Mesothelial cell of epicardium (in vitro differentiated cells): ENCODE results near the gene DACH1. TPM values are rescaled to one million over a fixed set of nuclear protein-coding genes. Genes with fewer than 3 reads are reported as not detected.

Experiments used
- DNase-seq, 2 experiments: peaks; one replicate each; pipeline ENCODE4 v3.0.0; 2021; ENCODE audit warnings: low spot score in 2 of 2; ENCODE audit not compliant: unreplicated experiment in 2 of 2
- H3K27ac Mint-ChIP-seq: 2 replicates; pipeline ENCODE4 v1.8.0; 2021; ENCODE audit warnings: mixed read lengths
- H3K27me3 Mint-ChIP-seq: 2 replicates; pipeline ENCODE4 v1.8.0; 2021; ENCODE audit warnings: low read depth, mixed read lengths
- H3K36me3 Mint-ChIP-seq: 2 replicates; pipeline ENCODE4 v1.8.0; 2021; ENCODE audit warnings: mixed read lengths
- H3K4me1 Mint-ChIP-seq: 2 replicates; pipeline ENCODE4 v1.8.0; 2021; ENCODE audit warnings: mixed read lengths
- H3K4me3 Mint-ChIP-seq: 2 replicates; pipeline ENCODE4 v1.8.0; 2021; ENCODE audit warnings: mild to moderate bottlenecking, moderate library complexity, mixed read lengths
- H3K9me3 Mint-ChIP-seq: 2 replicates; pipeline ENCODE4 v1.8.0; 2021; ENCODE audit warnings: mixed read lengths
- total RNA-seq: library from RNA; stranded (reverse); gene quantifications from 3 replicates; pipeline ENCODE4 v1.2.1, GENCODE V29; 2021
- TF ChIP-seq, protein P1 (sequence below): fragments of 200-600 bp; sonication (generic); IDR thresholded peaks from one replicate; pipeline ENCODE4 v1.5.0; 2021; ENCODE audit warnings: antibody characterized with exemption; ENCODE audit not compliant: unreplicated experiment

DACH1 gene
- total RNA-seq, 1 donor from 2014 or later: 69.0 TPM

DNA sequence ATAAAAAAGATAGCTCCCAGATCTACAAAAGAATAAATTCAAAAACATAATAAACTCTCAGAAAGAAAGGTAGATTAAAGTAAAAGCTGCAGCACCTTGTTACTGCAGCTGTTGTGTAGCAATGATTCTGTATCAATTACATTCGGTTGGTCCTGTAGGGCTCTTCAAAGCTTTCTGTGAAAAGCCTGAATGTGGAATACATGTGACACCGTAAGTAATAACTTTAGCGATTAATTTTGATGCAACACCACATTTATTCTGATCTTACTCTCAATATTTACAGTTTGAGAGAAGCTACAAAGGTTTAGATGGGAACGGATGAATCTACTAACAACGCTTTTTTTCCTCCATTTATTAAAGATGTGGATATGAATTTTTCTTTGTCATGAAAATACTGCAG, 279.2 kb downstream of the DACH1 start:
- Mint-ChIP-seq H3K27me3 (no peaks in the 10 kb centered on the region), H3K27ac (peak overlapping the region; percentile 72), H3K4me3 (no peak overlapping the region), H3K9me3 (no peaks in the 10 kb centered on the region), H3K4me1 (peaks cover 26% of the 10 kb centered on the region), H3K36me3 (no peaks in the 10 kb centered on the region)
- TF ChIP-seq, protein P1, sequence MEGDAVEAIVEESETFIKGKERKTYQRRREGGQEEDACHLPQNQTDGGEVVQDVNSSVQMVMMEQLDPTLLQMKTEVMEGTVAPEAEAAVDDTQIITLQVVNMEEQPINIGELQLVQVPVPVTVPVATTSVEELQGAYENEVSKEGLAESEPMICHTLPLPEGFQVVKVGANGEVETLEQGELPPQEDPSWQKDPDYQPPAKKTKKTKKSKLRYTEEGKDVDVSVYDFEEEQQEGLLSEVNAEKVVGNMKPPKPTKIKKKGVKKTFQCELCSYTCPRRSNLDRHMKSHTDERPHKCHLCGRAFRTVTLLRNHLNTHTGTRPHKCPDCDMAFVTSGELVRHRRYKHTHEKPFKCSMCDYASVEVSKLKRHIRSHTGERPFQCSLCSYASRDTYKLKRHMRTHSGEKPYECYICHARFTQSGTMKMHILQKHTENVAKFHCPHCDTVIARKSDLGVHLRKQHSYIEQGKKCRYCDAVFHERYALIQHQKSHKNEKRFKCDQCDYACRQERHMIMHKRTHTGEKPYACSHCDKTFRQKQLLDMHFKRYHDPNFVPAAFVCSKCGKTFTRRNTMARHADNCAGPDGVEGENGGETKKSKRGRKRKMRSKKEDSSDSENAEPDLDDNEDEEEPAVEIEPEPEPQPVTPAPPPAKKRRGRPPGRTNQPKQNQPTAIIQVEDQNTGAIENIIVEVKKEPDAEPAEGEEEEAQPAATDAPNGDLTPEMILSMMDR: no peak
- DNase-seq: no peak

DNA sequence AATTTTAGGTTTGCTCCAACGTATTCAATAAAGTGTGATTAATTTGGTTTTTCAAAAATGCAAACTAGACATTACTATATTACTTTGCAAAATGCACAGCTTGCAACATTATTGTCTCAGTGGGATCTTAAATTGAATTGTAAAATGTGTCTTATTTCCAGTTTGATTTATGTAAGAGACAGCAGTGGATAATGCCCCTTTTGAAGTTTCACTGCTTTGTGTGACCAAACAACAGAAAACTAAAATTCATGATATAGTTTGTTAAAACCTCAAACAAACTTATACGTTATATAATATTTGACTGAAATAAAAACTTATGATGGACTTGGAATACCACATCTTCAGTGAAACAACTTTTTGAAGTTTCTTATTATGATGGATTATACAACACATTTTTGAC, 279.8 kb downstream of the DACH1 start:
- Mint-ChIP-seq H3K4me3 (no peak overlapping the region), H3K9me3 (no peaks in the 10 kb centered on the region), H3K27ac (no peak overlapping the region), H3K36me3 (no peaks in the 10 kb centered on the region), H3K4me1 (peaks cover 26% of the 10 kb centered on the region), H3K27me3 (no peaks in the 10 kb centered on the region)
- no peak for DNase-seq
- TF ChIP-seq, protein P1: no peak

DNA sequence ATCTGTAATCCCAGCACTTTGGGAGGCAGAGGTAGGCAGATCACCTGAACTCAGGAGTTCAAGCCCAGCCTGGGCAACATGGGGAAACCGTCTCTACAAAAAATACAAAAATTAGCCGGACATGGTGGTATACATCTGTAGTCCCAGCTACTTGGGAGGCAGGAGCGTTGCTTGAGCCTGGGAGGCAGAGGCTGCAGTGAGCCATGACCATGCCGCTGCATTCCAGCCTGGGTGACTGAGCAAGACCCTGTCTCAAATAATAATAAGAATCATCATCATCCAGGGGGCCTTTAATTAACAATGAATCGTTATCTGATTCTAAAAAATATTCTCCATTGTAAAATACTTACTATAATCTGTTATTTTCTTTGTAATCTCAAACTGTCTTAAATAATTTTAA, 283.4 kb downstream of the DACH1 start:
- H3K4me3 Mint-ChIP-seq: no peak overlapping the region
- no peaks in the 10 kb centered on the region for H3K9me3 Mint-ChIP-seq
- H3K27me3 Mint-ChIP-seq: no peaks in the 10 kb centered on the region
- H3K4me1 Mint-ChIP-seq: peaks cover 30% of the 10 kb centered on the region
- no peak overlapping the region for H3K27ac Mint-ChIP-seq
- TF ChIP-seq, protein P1: no peak
- H3K36me3 Mint-ChIP-seq: no peaks in the 10 kb centered on the region
- DNase-seq: no peak

DNA sequence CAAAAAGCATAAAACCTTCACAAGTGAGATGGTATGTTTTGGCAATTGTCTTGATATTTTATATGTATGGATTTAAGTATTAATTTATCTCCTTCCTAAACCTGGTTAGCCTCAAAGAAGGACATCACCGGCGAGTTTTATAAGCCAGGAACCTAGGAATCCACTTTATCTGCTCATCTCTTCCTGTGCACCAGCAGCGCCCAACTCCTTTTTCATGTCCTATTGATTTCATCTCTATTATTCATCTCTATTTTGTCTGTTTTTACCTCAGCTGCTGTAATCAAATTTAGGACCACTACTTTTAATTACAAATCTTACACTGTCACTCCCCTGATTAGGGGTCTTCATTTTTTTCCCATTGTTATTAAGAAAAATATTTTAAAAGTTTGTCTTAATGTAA, 286.4 kb downstream of the DACH1 start:
- no peak overlapping the region for H3K4me3 Mint-ChIP-seq
- TF ChIP-seq, protein P1: no peak
- no peak for DNase-seq
- H3K36me3 Mint-ChIP-seq: peaks cover 3% of the 10 kb centered on the region
- peaks cover 19% of the 10 kb centered on the region for H3K4me1 Mint-ChIP-seq
- H3K9me3 Mint-ChIP-seq: no peaks in the 10 kb centered on the region
- H3K27ac Mint-ChIP-seq: no peak overlapping the region
- H3K27me3 Mint-ChIP-seq: no peaks in the 10 kb centered on the region

DNA sequence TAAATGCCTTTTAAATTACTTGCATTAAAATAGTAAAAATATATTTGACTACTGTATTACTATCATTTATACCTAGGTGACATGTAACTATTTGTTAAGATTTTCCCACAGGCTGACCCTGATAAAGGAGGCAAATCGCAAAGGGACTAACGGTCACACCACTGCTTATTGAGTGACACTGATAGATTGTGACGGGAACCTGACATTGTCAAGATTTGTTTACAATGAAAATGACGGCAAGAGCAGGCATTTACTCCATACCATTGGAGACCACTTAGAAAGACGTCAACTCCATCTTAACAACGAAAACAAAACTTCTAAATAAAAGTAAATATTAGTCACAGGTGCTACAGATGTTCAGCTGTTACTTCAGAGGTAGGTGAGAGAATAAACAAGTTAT, 289.0 kb downstream of the DACH1 start:
- peaks cover 17% of the 10 kb centered on the region for H3K4me1 Mint-ChIP-seq
- no peak for DNase-seq
- TF ChIP-seq, protein P1: no peak
- no peaks in the 10 kb centered on the region for H3K27me3 Mint-ChIP-seq
- H3K36me3 Mint-ChIP-seq: peaks cover 3% of the 10 kb centered on the region
- H3K9me3 Mint-ChIP-seq: no peaks in the 10 kb centered on the region
- H3K27ac Mint-ChIP-seq: no peak overlapping the region
- no peak overlapping the region for H3K4me3 Mint-ChIP-seq

DNA sequence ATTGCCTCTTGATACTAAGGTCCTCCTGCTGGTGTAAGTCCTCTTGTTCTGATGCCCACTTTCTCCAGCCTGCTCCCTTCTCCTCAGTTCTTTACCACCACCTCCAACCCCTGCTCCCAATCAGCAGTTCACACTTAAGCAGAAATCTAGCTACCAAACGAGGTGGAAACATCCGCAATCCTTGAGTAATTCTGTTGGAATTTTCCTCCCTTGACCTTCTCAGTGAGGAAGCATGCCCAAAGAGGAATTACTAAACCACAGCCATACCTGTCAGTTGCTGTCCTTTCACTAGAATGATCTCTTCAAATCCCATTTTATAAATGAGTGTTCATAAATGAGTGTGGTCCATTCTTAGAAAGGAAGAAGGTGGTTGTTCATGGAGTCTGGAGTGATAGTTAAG, 289.9 kb downstream of the DACH1 start:
- Mint-ChIP-seq H3K36me3 (peaks cover 5% of the 10 kb centered on the region), H3K9me3 (no peaks in the 10 kb centered on the region), H3K27me3 (no peaks in the 10 kb centered on the region), H3K4me1 (peaks cover 17% of the 10 kb centered on the region), H3K4me3 (no peak overlapping the region), H3K27ac (no peak overlapping the region)
- TF ChIP-seq, protein P1: no peak
- DNase-seq: no peak
